HTR-8/SVneo (cell line): ENCODE results near the gene OTOGL.
"Not testable (repeated sequence)": the region's sequence is repeated elsewhere in the genome, so short reads cannot be mapped to it uniquely, and the experiment has no call there.

Source experiments
- DNase-seq: peaks from one replicate; pipeline ENCODE4 v3.0.0; 2011; ENCODE audit warnings: low spot score, mixed read lengths; ENCODE audit not compliant: insufficient read length
- FAIRE-seq: peaks from 2 replicates; lab custom pipeline; 2011; peaks lifted over from hg19 to GRCh38; lab: Jason Lieb, UNC

OTOGL gene

GRCh38 chr12:80262346-80262745, 163.0 kb downstream of the OTOGL start:
- DNase-seq (no peak), FAIRE-seq (no peak)

- no peak for DNase-seq
- no peak for FAIRE-seq
Observed at GRCh38 chr12:80262771-80263170, 163.4 kb downstream of the OTOGL start.

- no peak for FAIRE-seq
Observed at GRCh38 chr12:80264386-80264785, 165.0 kb downstream of the OTOGL start.

GRCh38 chr12:80264891-80265290, 165.6 kb downstream of the OTOGL start:
- FAIRE-seq (no peak), DNase-seq (no peak)

More at GRCh38 chr12:80264386-80264785, 165.0 kb downstream of the OTOGL start:
- no peak for DNase-seq

DNA sequence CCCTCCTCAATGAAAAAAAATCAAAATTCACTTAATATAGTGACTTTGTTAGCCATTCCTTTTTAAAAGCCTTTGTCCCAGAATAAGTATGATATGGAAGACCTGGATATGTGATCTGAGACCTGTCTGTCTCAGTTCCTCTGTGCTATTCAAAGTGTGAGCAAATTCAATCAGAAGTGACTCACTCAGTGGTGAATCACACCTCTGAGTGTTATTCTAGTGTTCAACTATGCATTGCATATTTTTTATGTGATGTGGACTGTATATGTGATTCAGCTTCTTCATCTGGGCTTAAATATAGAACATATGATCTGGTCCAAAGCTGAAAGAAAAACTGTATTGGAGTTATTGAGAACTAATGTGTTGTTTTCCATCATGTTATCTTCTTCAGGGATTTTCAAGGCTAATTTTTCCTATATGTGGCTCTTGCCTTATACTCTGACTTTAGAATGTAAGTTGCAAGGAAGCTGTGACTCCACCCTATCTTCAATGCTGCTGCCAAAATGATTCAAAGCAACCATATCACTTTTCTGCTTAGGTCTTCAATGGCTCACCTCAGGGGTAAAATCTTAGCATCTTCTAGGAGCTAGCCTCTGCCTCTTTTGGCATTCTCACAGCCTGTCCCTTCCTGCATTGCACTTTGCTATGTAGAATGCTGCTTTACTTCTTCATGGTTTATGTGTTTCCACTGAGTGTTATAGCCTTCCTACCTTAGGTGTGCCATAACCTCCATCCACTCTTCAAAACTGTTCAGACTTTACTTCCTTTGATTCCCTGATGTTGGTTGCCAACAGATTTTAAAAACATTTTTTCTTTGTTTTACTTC, 169.8 kb downstream of the OTOGL start:
- DNase-seq: peak; percentile 36

GRCh38 chr12:80269803-80270552, 170.6 kb downstream of the OTOGL start:
- peak; percentile 42 for FAIRE-seq
- DNase-seq: peak; percentile 11

More for the DNA sequence above, 169.8 kb downstream of the OTOGL start:
- FAIRE-seq: peak; percentile 77

DNA sequence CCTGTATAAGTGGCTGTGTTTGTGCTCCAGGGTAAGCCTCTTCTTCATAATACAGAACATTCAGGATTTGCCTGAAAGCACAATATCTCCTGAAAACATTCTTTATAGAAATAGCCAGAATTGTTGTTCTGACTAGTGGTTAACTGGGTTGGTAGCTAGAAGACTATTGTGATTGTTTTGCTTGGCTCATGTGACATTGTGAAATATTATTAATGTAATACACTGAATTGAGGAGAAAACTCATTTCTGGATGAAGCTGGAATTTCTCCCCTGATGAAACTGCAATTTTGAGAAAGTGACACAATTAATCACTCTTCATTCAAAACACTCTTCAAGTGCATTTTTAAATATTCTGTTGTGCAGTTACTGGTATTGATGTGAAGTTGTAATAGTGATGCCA, 172.4 kb downstream of the OTOGL start:
- FAIRE-seq (no peak), DNase-seq (no peak)

DNA sequence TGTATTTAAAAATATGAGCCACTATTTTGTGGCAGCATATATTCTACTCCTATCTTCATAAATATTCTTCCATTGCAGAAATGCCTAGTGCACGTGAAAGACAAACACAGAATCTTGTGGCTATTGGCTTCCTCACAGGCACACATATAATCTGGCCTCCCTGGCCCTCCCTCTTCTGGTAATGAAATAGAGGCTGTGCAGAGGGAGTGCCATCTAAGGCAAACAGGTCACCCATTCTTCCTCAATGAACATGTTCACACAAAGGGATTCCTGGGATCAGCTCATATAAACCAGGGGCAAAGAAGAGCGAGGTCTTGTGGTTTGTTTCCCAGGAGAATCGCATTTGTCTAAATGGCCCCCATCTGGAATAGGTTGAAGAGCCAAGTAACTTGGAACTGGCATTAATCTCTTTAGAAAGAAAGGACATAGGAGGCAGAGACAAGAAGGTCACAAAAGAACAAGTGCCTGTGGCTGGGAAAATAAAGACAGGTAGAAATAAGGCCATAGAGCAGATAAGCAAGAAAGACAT, 173.1 kb downstream of the OTOGL start:
- DNase-seq (no peak), FAIRE-seq (no peak)

DNA sequence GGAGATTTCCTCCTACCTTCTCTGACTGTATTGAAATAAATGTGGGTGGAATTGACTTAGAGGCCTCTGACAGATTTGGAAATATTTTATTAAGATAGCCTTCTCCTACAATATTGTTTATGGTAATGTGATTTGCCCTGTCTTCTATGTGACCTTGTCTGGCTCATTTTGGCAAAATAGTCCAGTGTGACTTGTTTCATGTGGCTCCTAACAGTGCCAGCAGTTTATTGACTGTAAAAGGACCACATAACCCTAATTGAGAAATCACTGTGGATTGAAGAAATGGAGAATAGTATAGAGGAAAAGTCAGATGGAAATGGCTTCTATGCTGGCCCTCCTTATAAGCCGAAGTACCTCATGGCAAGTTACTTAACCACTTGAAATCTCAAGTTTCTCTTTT, 173.8 kb downstream of the OTOGL start:
- FAIRE-seq: no peak
- no peak for DNase-seq

- DNase-seq (no peak), FAIRE-seq (no peak)
Observed at GRCh38 chr12:80277732-80278131, 178.4 kb downstream of the OTOGL start.

DNA sequence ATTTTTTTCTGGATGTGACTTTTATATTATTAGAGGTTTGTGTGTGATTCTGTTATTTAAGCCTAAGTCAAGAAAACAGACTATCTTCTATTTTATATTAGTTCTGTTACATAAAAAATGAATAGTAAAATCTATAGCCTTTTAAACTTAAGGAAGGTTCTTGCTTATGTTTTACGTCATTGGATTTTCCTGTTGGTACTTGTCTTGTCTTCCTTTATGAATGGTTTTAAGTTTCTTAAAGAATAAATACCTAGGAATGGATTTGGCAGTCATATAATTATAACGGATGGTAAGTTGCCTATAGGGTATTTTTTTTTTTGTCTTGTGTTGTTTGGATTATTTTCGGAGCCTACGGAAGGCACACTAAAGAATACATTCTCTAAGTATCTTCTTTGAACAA, 182.9 kb downstream of the OTOGL start:
- no peak for FAIRE-seq

GRCh38 chr12:80282761-80283160, 183.4 kb downstream of the OTOGL start:
- no peak for FAIRE-seq
- no peak for DNase-seq

More for the DNA sequence above, 182.9 kb downstream of the OTOGL start:
- DNase-seq: no peak

- DNase-seq (no peak), FAIRE-seq (no peak)
Observed at GRCh38 chr12:80291108-80291754, 191.9 kb downstream of the OTOGL start.

DNA sequence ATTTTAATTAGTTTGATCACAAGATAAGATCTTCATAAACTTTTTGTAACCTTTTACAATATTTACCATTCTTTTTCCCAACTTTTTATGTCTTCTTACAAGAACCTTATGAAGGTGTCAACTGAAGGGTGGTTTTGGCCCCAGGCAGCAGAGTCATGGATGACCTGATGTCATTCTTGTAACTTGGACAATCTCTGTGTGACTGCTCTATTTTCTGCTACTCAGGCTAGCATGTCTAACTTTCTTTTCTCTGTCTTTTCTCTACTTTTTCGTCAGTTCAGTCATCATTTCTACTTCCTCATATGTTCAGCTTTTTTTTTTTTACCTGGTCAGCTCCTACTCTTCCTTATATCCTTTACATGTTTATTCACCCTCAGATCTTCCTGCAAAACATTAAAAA, 194.0 kb downstream of the OTOGL start:
- DNase-seq (no peak), FAIRE-seq (no peak)

DNA sequence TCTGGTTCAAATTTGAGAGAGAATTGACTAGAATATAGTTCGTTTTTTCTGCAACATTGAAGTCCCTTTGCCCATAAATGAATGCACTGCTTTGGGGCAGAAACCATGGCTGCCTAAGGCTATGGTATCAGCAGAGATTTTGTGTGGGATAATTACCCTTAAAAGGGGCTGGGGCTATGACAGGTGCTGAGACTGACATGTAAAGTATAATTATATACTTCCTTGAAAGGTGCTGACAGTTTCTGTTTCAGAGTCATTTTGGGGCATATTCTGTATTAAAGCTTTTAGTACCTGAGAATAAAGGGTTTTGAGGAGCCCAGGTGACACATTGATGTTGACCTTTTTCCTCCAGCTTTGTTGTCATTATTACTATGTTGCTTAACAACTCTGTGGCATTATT, 194.4 kb downstream of the OTOGL start:
- DNase-seq (no peak), FAIRE-seq (no peak)

DNA sequence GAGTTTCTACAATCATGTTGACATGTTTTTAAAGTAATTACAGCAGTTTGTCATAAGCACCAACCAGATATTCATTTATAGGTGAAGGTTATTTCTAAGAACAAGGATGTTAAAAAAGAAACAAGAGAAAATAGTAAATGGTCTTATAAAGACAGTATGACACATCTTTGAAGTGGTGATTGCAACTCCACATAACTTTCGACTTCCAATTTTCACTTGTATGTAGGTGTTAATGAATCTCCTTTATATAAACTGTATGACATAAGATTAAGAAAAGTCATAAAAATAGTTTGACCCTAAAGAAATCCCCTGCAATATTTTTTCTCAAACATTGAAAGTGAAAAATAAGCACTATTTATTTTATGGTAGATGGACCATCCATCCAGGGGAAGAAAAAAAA, 199.9 kb downstream of the OTOGL start:
- FAIRE-seq (no peak), DNase-seq (no peak)

GRCh38 chr12:80299976-80300375, 200.6 kb downstream of the OTOGL start:
- FAIRE-seq (no peak), DNase-seq (no peak)

GRCh38 chr12:80307436-80307835, 208.1 kb downstream of the OTOGL start:
- DNase-seq, FAIRE-seq: not testable (repeated sequence)

DNA sequence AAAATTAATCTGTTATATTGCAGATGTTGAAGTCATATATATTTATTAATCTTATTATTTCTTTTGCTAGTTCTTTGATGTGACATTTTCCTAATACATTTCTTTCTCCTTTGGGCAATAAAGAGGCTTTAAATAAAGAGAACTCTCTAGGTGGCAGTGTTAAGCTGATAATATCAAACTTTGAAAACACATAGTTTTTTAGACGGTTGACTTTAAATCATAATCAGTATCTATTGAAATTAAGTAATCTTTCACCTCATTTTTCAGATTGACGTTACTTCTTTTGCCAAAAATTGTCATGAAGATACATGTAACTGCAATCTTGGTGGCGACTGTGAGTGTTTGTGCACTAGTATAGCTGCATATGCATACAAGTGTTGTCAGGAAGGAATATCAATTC, 213.9 kb downstream of the OTOGL start:
- no peak for FAIRE-seq
- no peak for DNase-seq

DNA sequence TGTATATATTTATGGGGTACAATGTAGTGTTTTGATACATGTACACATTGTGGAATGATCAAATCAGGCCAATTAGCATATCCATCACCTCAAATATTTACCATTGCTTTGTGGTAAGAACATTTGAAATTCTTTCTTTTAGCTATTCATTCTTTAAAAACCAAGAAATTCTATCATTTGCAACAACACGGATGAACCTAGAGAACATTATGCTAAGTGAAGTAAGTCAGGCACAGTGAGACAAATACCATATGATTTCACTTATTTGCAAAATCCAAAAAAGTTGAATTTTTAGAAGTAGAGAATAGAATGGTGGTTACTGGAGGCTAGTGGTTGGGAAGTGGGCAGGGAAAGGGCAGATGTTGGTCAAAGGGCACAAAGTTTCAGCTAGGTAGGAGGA, 215.4 kb downstream of the OTOGL start:
- FAIRE-seq (no peak), DNase-seq (no peak)

- FAIRE-seq: no peak
- no peak for DNase-seq
Observed at GRCh38 chr12:80316222-80316621, 216.9 kb downstream of the OTOGL start.
